Muscle of leg (tissue), 11 donors: ENCODE data around the gene AKT1S1. TPM values are rescaled to one million over a fixed set of nuclear protein-coding genes. Genes with fewer than 3 reads are reported as not detected.

Experiments
- DNase-seq: peaks from one replicate; pipeline ENCODE4 v3.0.0; 2013
- H3K27ac ChIP-seq: one replicate; pipeline ENCODE4 v1.5.1; 2013; ENCODE audit warnings: mild to moderate bottlenecking, low read length, control low read depth
- H3K27me3 ChIP-seq: one replicate; pipeline ENCODE4 v1.6.1; 2013; ENCODE audit warnings: low read length; ENCODE audit not compliant: control insufficient read depth, insufficient read depth
- H3K36me3 ChIP-seq: one replicate; pipeline ENCODE4 v1.6.1; 2013; ENCODE audit warnings: low read length; ENCODE audit not compliant: control insufficient read depth, insufficient read depth
- H3K4me1 ChIP-seq: one replicate; pipeline ENCODE4 v1.6.1; 2013; ENCODE audit warnings: low read length; ENCODE audit not compliant: control insufficient read depth, insufficient read depth
- H3K4me3 ChIP-seq: one replicate; pipeline ENCODE4 v1.5.1; 2013; ENCODE audit warnings: low read length, control low read depth
- H3K9me3 ChIP-seq: replicated peaks from 2 replicates; pipeline ENCODE4 v1.6.1; 2013; ENCODE audit warnings: low read depth, low read length; ENCODE audit not compliant: control insufficient read depth
- WGBS: methylation state at CpG from one replicate; pipeline ENCODE4 v1.1.5; 2013; ENCODE audit warnings: missing lambda C conversion rate; ENCODE audit not compliant: insufficient coverage; 5-methylcytosine and 5-hydroxymethylcytosine counted together
- polyA plus RNA-seq, 8 donors: library from polyadenylated mRNA; unstranded; fragments of 120-200 nt; gene quantifications; one replicate each; pipeline versions ENCODE4 v1.2.1 to v1.2.3, GENCODE V29; 2013; ENCODE audit warnings: inconsistent platforms in 1 of 8, low replicate concordance in 1 of 8; ENCODE audit not compliant: insufficient read length in 8 of 8, insufficient read depth in 1 of 8
- total RNA-seq: library from RNA; stranded (reverse); fragments of 120-200 nt; gene quantifications from one replicate; pipeline ENCODE4 v1.2.4, GENCODE V29; 2013

Gene AKT1S1
- total and polyA plus RNA-seq, 9 donors = 6.7 to 42.3 (median 40.1) TPM

GRCh38 chr19:49882643-49883042 lies 5.5 kb upstream of the AKT1S1 start:
- Histone ChIP-seq H3K27me3 (no peaks in the 10 kb centered on the region), H3K4me3 (no peak overlapping the region), H3K9me3 (no peaks in the 10 kb centered on the region), H3K27ac (no peak overlapping the region), H3K36me3 (peaks cover 65% of the 10 kb centered on the region), H3K4me1 (peaks cover 14% of the 10 kb centered on the region)
- no peak for DNase-seq
- WGBS = 98% methylated on average over 14 of the region's 14 CpGs

- Histone ChIP-seq H3K27me3 (no peaks in the 10 kb centered on the region), H3K9me3 (no peaks in the 10 kb centered on the region), H3K36me3 (peaks cover 62% of the 10 kb centered on the region), H3K4me3 (no peak overlapping the region), H3K27ac (no peak overlapping the region), H3K4me1 (peaks cover 11% of the 10 kb centered on the region)
- DNase-seq = no peak
- 85% methylated on average over 26 of the region's 31 CpGs for WGBS
Measured at GRCh38 chr19:49881672-49882394, 4.7 kb upstream of the AKT1S1 start.

GRCh38 chr19:49881186-49881585 lies 4.0 kb upstream of the AKT1S1 start:
- Histone ChIP-seq H3K27me3 (no peaks in the 10 kb centered on the region), H3K4me3 (no peak overlapping the region), H3K36me3 (peaks cover 62% of the 10 kb centered on the region), H3K27ac (no peak overlapping the region), H3K9me3 (no peaks in the 10 kb centered on the region), H3K4me1 (peaks cover 11% of the 10 kb centered on the region)
- WGBS = 98% methylated on average over 13 of the region's 17 CpGs
- no peak for DNase-seq

- peaks cover 18% of the 10 kb centered on the region for H3K4me1 ChIP-seq
- H3K27ac ChIP-seq = no peak overlapping the region
- peaks cover 62% of the 10 kb centered on the region for H3K36me3 ChIP-seq
- H3K27me3 ChIP-seq = no peaks in the 10 kb centered on the region
- H3K9me3 ChIP-seq = no peaks in the 10 kb centered on the region
- DNase-seq = no peak
- no peak overlapping the region for H3K4me3 ChIP-seq
- 91% methylated on average over 10 of the region's 10 CpGs for WGBS
Measured at GRCh38 chr19:49880162-49880869, 3.2 kb upstream of the AKT1S1 start.

- 92% methylated on average over 4 of the region's 12 CpGs for WGBS
- Histone ChIP-seq H3K4me1 (peaks cover 24% of the 10 kb centered on the region), H3K9me3 (no peaks in the 10 kb centered on the region), H3K27me3 (no peaks in the 10 kb centered on the region), H3K36me3 (peaks cover 61% of the 10 kb centered on the region), H3K27ac (no peak overlapping the region), H3K4me3 (no peak overlapping the region)
- peak; percentile 55 for DNase-seq
Measured at GRCh38 chr19:49879243-49879963, 2.2 kb upstream of the AKT1S1 start.

GRCh38 chr19:49878744-49879070 lies 1.6 kb upstream of the AKT1S1 start:
- DNase-seq = peak; percentile 52
- Histone ChIP-seq H3K4me3 (no peak overlapping the region), H3K4me1 (peaks cover 24% of the 10 kb centered on the region), H3K36me3 (peaks cover 61% of the 10 kb centered on the region), H3K27me3 (no peaks in the 10 kb centered on the region), H3K27ac (peak overlapping the region; percentile 99), H3K9me3 (no peaks in the 10 kb centered on the region)
- 80% methylated on average over 6 of the region's 9 CpGs for WGBS

GRCh38 chr19:49877879-49878743 lies 956 bp upstream of the AKT1S1 start:
- H3K9me3 ChIP-seq = no peaks in the 10 kb centered on the region
- peak overlapping the region; percentile 87 for H3K4me3 ChIP-seq
- H3K4me1 ChIP-seq = peaks cover 24% of the 10 kb centered on the region
- peak; percentile 99 for DNase-seq
- H3K27me3 ChIP-seq = no peaks in the 10 kb centered on the region
- peaks cover 55% of the 10 kb centered on the region for H3K36me3 ChIP-seq
- 2% methylated on average over 34 of the region's 41 CpGs for WGBS
- peak overlapping the region; percentile 99 for H3K27ac ChIP-seq

GRCh38 chr19:49876422-49877019 lies 634 bp downstream of the AKT1S1 start:
- Histone ChIP-seq H3K27ac (peak overlapping the region; percentile 99), H3K27me3 (no peaks in the 10 kb centered on the region), H3K4me1 (peaks cover 24% of the 10 kb centered on the region), H3K36me3 (peaks cover 43% of the 10 kb centered on the region), H3K4me3 (peak overlapping the region; percentile 87), H3K9me3 (no peaks in the 10 kb centered on the region)
- peak; percentile 100 for DNase-seq
- 0% methylated on average over 45 of the region's 46 CpGs for WGBS

- H3K27me3 ChIP-seq = no peaks in the 10 kb centered on the region
- H3K4me3 ChIP-seq = peak overlapping the region; percentile 87
- peaks cover 43% of the 10 kb centered on the region for H3K36me3 ChIP-seq
- no peaks in the 10 kb centered on the region for H3K9me3 ChIP-seq
- H3K27ac ChIP-seq = peak overlapping the region; percentile 96
- peak; percentile 85 for DNase-seq
- peaks cover 25% of the 10 kb centered on the region for H3K4me1 ChIP-seq
- 0% methylated on average over 17 of the region's 28 CpGs for WGBS
Measured at GRCh38 chr19:49875857-49876421, 1.2 kb downstream of the AKT1S1 start.
